Measurements from ENCODE around the gene DNAJB5. TPM values are rescaled to one million over a fixed set of nuclear protein-coding genes. Genes with fewer than 3 reads are reported as not detected.

The DNAJB5 gene
- total and polyA plus RNA-seq, 9 donors = 17.8 to 51.5 (median 30.4) TPM

GRCh38 chr9:34982361-34982760 is 7.2 kb upstream of the DNAJB5 start:
- Histone ChIP-seq H3K36me3 (ENCODE audit: control insufficient read depth, insufficient read depth, low read length) (no peaks in the 10 kb centered on the region), H3K4me3 (ENCODE audit: low read length) (no peak overlapping the region), H3K9me3 (replicated peaks; ENCODE audit: control insufficient read depth, low read depth, low read length) (no peaks in the 10 kb centered on the region), H3K27me3 (ENCODE audit: control insufficient read depth, insufficient read depth, low read length) (peaks cover 7% of the 10 kb centered on the region), H3K27ac (ENCODE audit: low read length) (no peak overlapping the region), H3K4me1 (ENCODE audit: control insufficient read depth, insufficient read depth, low read length) (no peaks in the 10 kb centered on the region)
- WGBS (ENCODE audit: insufficient coverage) = 72% methylated on average over 6 of the region's 7 CpGs
- DNase-seq = peak; percentile 15

- H3K27me3 ChIP-seq (ENCODE audit: control insufficient read depth, insufficient read depth, low read length) = peaks cover 4% of the 10 kb centered on the region
- no peak overlapping the region for H3K4me3 ChIP-seq (ENCODE audit: low read length)
- 89% methylated on average over 2 of the region's 2 CpGs for WGBS (ENCODE audit: insufficient coverage)
- no peak overlapping the region for H3K27ac ChIP-seq (ENCODE audit: low read length)
- no peaks in the 10 kb centered on the region for H3K36me3 ChIP-seq (ENCODE audit: control insufficient read depth, insufficient read depth, low read length)
- no peaks in the 10 kb centered on the region for H3K4me1 ChIP-seq (ENCODE audit: control insufficient read depth, insufficient read depth, low read length)
- DNase-seq = no peak
- H3K9me3 ChIP-seq (replicated peaks; ENCODE audit: control insufficient read depth, low read depth, low read length) = no peaks in the 10 kb centered on the region
Measured at GRCh38 chr9:34983209-34983608, 6.3 kb upstream of the DNAJB5 start.

GRCh38 chr9:34984049-34984448 is 5.5 kb upstream of the DNAJB5 start:
- WGBS (ENCODE audit: insufficient coverage) = no CpG with 5 or more reads among the region's 1 CpG
- no peaks in the 10 kb centered on the region for H3K36me3 ChIP-seq (ENCODE audit: control insufficient read depth, insufficient read depth, low read length)
- DNase-seq = peak; percentile 68
- H3K4me1 ChIP-seq (ENCODE audit: control insufficient read depth, insufficient read depth, low read length) = peaks cover 8% of the 10 kb centered on the region
- no peak overlapping the region for H3K4me3 ChIP-seq (ENCODE audit: low read length)
- peaks cover 4% of the 10 kb centered on the region for H3K27me3 ChIP-seq (ENCODE audit: control insufficient read depth, insufficient read depth, low read length)
- no peaks in the 10 kb centered on the region for H3K9me3 ChIP-seq (replicated peaks; ENCODE audit: control insufficient read depth, low read depth, low read length)
- no peak overlapping the region for H3K27ac ChIP-seq (ENCODE audit: low read length)

- Histone ChIP-seq H3K4me3 (ENCODE audit: low read length) (no peak overlapping the region), H3K36me3 (ENCODE audit: control insufficient read depth, insufficient read depth, low read length) (no peaks in the 10 kb centered on the region), H3K9me3 (replicated peaks; ENCODE audit: control insufficient read depth, low read depth, low read length) (no peaks in the 10 kb centered on the region), H3K4me1 (ENCODE audit: control insufficient read depth, insufficient read depth, low read length) (peaks cover 12% of the 10 kb centered on the region), H3K27ac (ENCODE audit: low read length) (no peak overlapping the region), H3K27me3 (ENCODE audit: control insufficient read depth, insufficient read depth, low read length) (peaks cover 4% of the 10 kb centered on the region)
- 20% methylated on average over 5 of the region's 7 CpGs for WGBS (ENCODE audit: insufficient coverage)
- DNase-seq = peak; percentile 35
Measured at GRCh38 chr9:34985311-34985899, 4.1 kb upstream of the DNAJB5 start.

- no peaks in the 10 kb centered on the region for H3K9me3 ChIP-seq (replicated peaks; ENCODE audit: control insufficient read depth, low read depth, low read length)
- H3K4me1 ChIP-seq (ENCODE audit: control insufficient read depth, insufficient read depth, low read length) = peaks cover 23% of the 10 kb centered on the region
- WGBS (ENCODE audit: insufficient coverage) = 61% methylated on average over 2 of the region's 9 CpGs
- DNase-seq = peak; percentile 64
- peaks cover 4% of the 10 kb centered on the region for H3K27me3 ChIP-seq (ENCODE audit: control insufficient read depth, insufficient read depth, low read length)
- H3K36me3 ChIP-seq (ENCODE audit: control insufficient read depth, insufficient read depth, low read length) = peaks cover 3% of the 10 kb centered on the region
- no peak overlapping the region for H3K27ac ChIP-seq (ENCODE audit: low read length)
- no peak overlapping the region for H3K4me3 ChIP-seq (ENCODE audit: low read length)
Measured at GRCh38 chr9:34986540-34987047, 3.0 kb upstream of the DNAJB5 start.

GRCh38 chr9:34987160-34987901 is 2.2 kb upstream of the DNAJB5 start:
- 67% methylated on average over 4 of the region's 7 CpGs for WGBS (ENCODE audit: insufficient coverage)
- DNase-seq = peak; percentile 5
- peaks cover 3% of the 10 kb centered on the region for H3K36me3 ChIP-seq (ENCODE audit: control insufficient read depth, insufficient read depth, low read length)
- peaks cover 4% of the 10 kb centered on the region for H3K27me3 ChIP-seq (ENCODE audit: control insufficient read depth, insufficient read depth, low read length)
- no peak overlapping the region for H3K4me3 ChIP-seq (ENCODE audit: low read length)
- no peaks in the 10 kb centered on the region for H3K9me3 ChIP-seq (replicated peaks; ENCODE audit: control insufficient read depth, low read depth, low read length)
- H3K27ac ChIP-seq (ENCODE audit: low read length) = no peak overlapping the region
- peaks cover 30% of the 10 kb centered on the region for H3K4me1 ChIP-seq (ENCODE audit: control insufficient read depth, insufficient read depth, low read length)

GRCh38 chr9:34988218-34989002 is 1.1 kb upstream of the DNAJB5 start:
- WGBS (ENCODE audit: insufficient coverage) = 11% methylated on average over 18 of the region's 25 CpGs
- Histone ChIP-seq H3K4me3 (ENCODE audit: low read length) (peak overlapping the region; percentile 65), H3K27ac (ENCODE audit: low read length) (peak overlapping the region; percentile 92), H3K27me3 (ENCODE audit: control insufficient read depth, insufficient read depth, low read length) (peaks cover 4% of the 10 kb centered on the region), H3K36me3 (ENCODE audit: control insufficient read depth, insufficient read depth, low read length) (peaks cover 3% of the 10 kb centered on the region), H3K9me3 (replicated peaks; ENCODE audit: control insufficient read depth, low read depth, low read length) (no peaks in the 10 kb centered on the region), H3K4me1 (ENCODE audit: control insufficient read depth, insufficient read depth, low read length) (peaks cover 41% of the 10 kb centered on the region)
- DNase-seq = peak; percentile 40

- peaks cover 58% of the 10 kb centered on the region for H3K4me1 ChIP-seq (ENCODE audit: control insufficient read depth, insufficient read depth, low read length)
- peak overlapping the region; percentile 95 for H3K4me3 ChIP-seq (ENCODE audit: low read length)
- H3K27me3 ChIP-seq (ENCODE audit: control insufficient read depth, insufficient read depth, low read length) = peaks cover 4% of the 10 kb centered on the region
- DNase-seq = peak; percentile 84
- WGBS (ENCODE audit: insufficient coverage) = 10% methylated on average over 15 of the region's 39 CpGs
- H3K9me3 ChIP-seq (replicated peaks; ENCODE audit: control insufficient read depth, low read depth, low read length) = no peaks in the 10 kb centered on the region
- peak overlapping the region; percentile 95 for H3K27ac ChIP-seq (ENCODE audit: low read length)
- peaks cover 4% of the 10 kb centered on the region for H3K36me3 ChIP-seq (ENCODE audit: control insufficient read depth, insufficient read depth, low read length)
Measured at GRCh38 chr9:34989946-34990635, 546 bp downstream of the DNAJB5 start.

- 70% methylated on average over 3 of the region's 7 CpGs for WGBS (ENCODE audit: insufficient coverage)
- no peaks in the 10 kb centered on the region for H3K9me3 ChIP-seq (replicated peaks; ENCODE audit: control insufficient read depth, low read depth, low read length)
- DNase-seq = peak; percentile 15
- peak overlapping the region; percentile 95 for H3K27ac ChIP-seq (ENCODE audit: low read length)
- peaks cover 66% of the 10 kb centered on the region for H3K4me1 ChIP-seq (ENCODE audit: control insufficient read depth, insufficient read depth, low read length)
- H3K27me3 ChIP-seq (ENCODE audit: control insufficient read depth, insufficient read depth, low read length) = peaks cover 4% of the 10 kb centered on the region
- peak overlapping the region; percentile 95 for H3K4me3 ChIP-seq (ENCODE audit: low read length)
- peaks cover 8% of the 10 kb centered on the region for H3K36me3 ChIP-seq (ENCODE audit: control insufficient read depth, insufficient read depth, low read length)
Measured at GRCh38 chr9:34990908-34991606, 1.5 kb downstream of the DNAJB5 start.
